Natural killer cell (primary cell): ENCODE measurements around the gene MACROD2. TPM values are rescaled to one million over a fixed set of nuclear protein-coding genes. Genes with fewer than 3 reads are reported as not detected.

ENCODE experiments used
- ATAC-seq, 3 donors: fragments of 150-1000 bp in 2 of 3; fragments of 200-7000 bp in 1 of 3; cut with Tn5 transposase; 1 replicate in 1 of 3; 2 replicates in 2 of 3; pipeline ENCODE4 v1.10.0; 2021; ENCODE audit warnings: mild to moderate bottlenecking in 2 of 3, moderate library complexity in 2 of 3
- DNase-seq, 2 donors: peaks; one replicate each; pipeline versions ENCODE4 v3.0.0 to v3.0.0-alpha.2; 2013 to 2021; ENCODE audit warnings: mixed read lengths in 1 of 2
- H3K27ac ChIP-seq: one replicate; pipeline ENCODE4 v1.5.1; 2013; ENCODE audit warnings: mild to moderate bottlenecking, low read length
- H3K27me3 ChIP-seq: one replicate; pipeline ENCODE4 v1.6.1; 2013; ENCODE audit warnings: low read length; ENCODE audit not compliant: control insufficient read depth, insufficient read depth
- H3K36me3 ChIP-seq: one replicate; pipeline ENCODE4 v1.6.1; 2013; ENCODE audit warnings: low read length; ENCODE audit not compliant: control insufficient read depth, insufficient read depth
- H3K4me1 ChIP-seq: one replicate; pipeline ENCODE4 v1.6.1; 2013; ENCODE audit warnings: low read length; ENCODE audit not compliant: control insufficient read depth, insufficient read depth
- H3K4me3 ChIP-seq: one replicate; pipeline ENCODE4 v1.5.1; 2013; ENCODE audit warnings: low read length
- H3K9me3 ChIP-seq: one replicate; pipeline ENCODE4 v1.6.1; 2013; ENCODE audit warnings: low read length; ENCODE audit not compliant: control insufficient read depth, insufficient read depth
- H3K27ac Mint-ChIP-seq, 2 donors: one replicate each; pipeline ENCODE4 v1.8.0; 2022; ENCODE audit warnings: mild to moderate bottlenecking in 2 of 2, mixed read lengths in 2 of 2, moderate library complexity in 1 of 2
- H3K27me3 Mint-ChIP-seq, 2 donors: one replicate each; pipeline ENCODE4 v1.8.0; 2022; ENCODE audit warnings: low read depth in 2 of 2, mixed read lengths in 2 of 2
- H3K36me3 Mint-ChIP-seq: one replicate; pipeline ENCODE4 v1.8.0; 2022; ENCODE audit warnings: mixed read lengths
- H3K4me1 Mint-ChIP-seq, 2 donors: one replicate each; pipeline ENCODE4 v1.8.0; 2022; ENCODE audit warnings: mixed read lengths in 2 of 2
- H3K4me3 Mint-ChIP-seq: one replicate; pipeline ENCODE4 v1.8.0; 2022; ENCODE audit warnings: mild to moderate bottlenecking, moderate library complexity, mixed read lengths
- H3K9me3 Mint-ChIP-seq, 2 donors: one replicate each; pipeline ENCODE4 v1.8.0; 2022; ENCODE audit warnings: mixed read lengths in 2 of 2
- CTCF ChIP-seq: fragments of 200-600 bp; IDR thresholded peaks from one replicate; pipeline ENCODE4 v1.8.0; 2022; ENCODE audit warnings: antibody characterized with exemption
- WGBS: methylation state at CpG from one replicate; pipeline ENCODE4 v1.1.7; 2013; ENCODE audit warnings: missing lambda C conversion rate; ENCODE audit not compliant: insufficient coverage; 5-methylcytosine and 5-hydroxymethylcytosine counted together
- intact Hi-C: fragments of 100-400 bp; cut with micrococcal nuclease; formaldehyde crosslinking; loops from one replicate; pipeline ENCODE4 v1.14.2; 2022
- total RNA-seq, 4 donors: library from RNA; stranded (reverse); fragments of 120-200 nt in 1 of 4; gene quantifications; one replicate each; pipeline versions ENCODE4 v1.2.3 to v1.2.4, GENCODE V29; 2013 to 2022

The MACROD2 gene
- total RNA-seq, 3 donors from 2014 or later (not counting 1 experiment from before 2014, with no cell fraction given) = 0.19 to 0.88 TPM; not detected in 1

- Histone ChIP-seq H3K9me3 (peaks cover 6% of the 10 kb centered on the region), H3K4me1 (no peaks in the 10 kb centered on the region), H3K36me3 (no peaks in the 10 kb centered on the region), H3K4me3 (no peak overlapping the region), H3K27me3 (no peaks in the 10 kb centered on the region), H3K27ac (no peak overlapping the region)
- no peak for TF ChIP-seq CTCF
- no CpG with 5 or more reads among the region's 1 CpG for WGBS
- no peaks in the 10 kb centered on the region for H3K27me3 Mint-ChIP-seq
- H3K9me3 Mint-ChIP-seq = peaks cover 8 to 13% of the 10 kb centered on the region in 2 donors
- peaks cover 5% of the 10 kb centered on the region for H3K36me3 Mint-ChIP-seq
- no peak overlapping the region for H3K4me3 Mint-ChIP-seq
- no peak overlapping the region for H3K27ac Mint-ChIP-seq
- DNase-seq = no peak
- H3K4me1 Mint-ChIP-seq = no peaks in the 10 kb centered on the region
- ATAC-seq = no peak
- intact Hi-C loops = no loop called here
Observed at GRCh38 chr20:14384416-14385175, 389.3 kb downstream of the MACROD2 start.

GRCh38 chr20:14385176-14385740, 389.9 kb downstream of the MACROD2 start:
- H3K4me1 Mint-ChIP-seq = no peaks in the 10 kb centered on the region
- H3K27ac Mint-ChIP-seq = no peak overlapping the region
- ATAC-seq (no peak), DNase-seq (no peak)
- H3K27me3 ChIP-seq = no peaks in the 10 kb centered on the region
- no peak for TF ChIP-seq CTCF
- H3K9me3 ChIP-seq = peaks cover 6% of the 10 kb centered on the region
- no peak overlapping the region for H3K4me3 Mint-ChIP-seq
- WGBS = no CpG with 5 or more reads among the region's 2 CpGs
- intact Hi-C loops = no loop called here
- H3K4me1 ChIP-seq = no peaks in the 10 kb centered on the region
- peaks cover 5% of the 10 kb centered on the region for H3K36me3 Mint-ChIP-seq
- H3K27me3 Mint-ChIP-seq = no peaks in the 10 kb centered on the region
- peaks cover 8 to 13% of the 10 kb centered on the region in 2 donors for H3K9me3 Mint-ChIP-seq
- no peak overlapping the region for H3K27ac ChIP-seq
- no peak overlapping the region for H3K4me3 ChIP-seq
- no peaks in the 10 kb centered on the region for H3K36me3 ChIP-seq

- Mint-ChIP-seq H3K27ac (no peak overlapping the region), H3K4me1 (no peaks in the 10 kb centered on the region), H3K9me3 (peaks cover 10 to 11% of the 10 kb centered on the region in 2 donors), H3K27me3 (no peaks in the 10 kb centered on the region), H3K4me3 (no peak overlapping the region), H3K36me3 (peaks cover 5% of the 10 kb centered on the region)
- Histone ChIP-seq H3K36me3 (no peaks in the 10 kb centered on the region), H3K4me1 (no peaks in the 10 kb centered on the region), H3K27ac (no peak overlapping the region), H3K27me3 (no peaks in the 10 kb centered on the region), H3K4me3 (no peak overlapping the region), H3K9me3 (peaks cover 6% of the 10 kb centered on the region)
- DNase-seq = no peak
- ATAC-seq = no peak
- intact Hi-C loops = no loop called here
- 93% methylated on average over 4 of the region's 4 CpGs for WGBS
- no peak for TF ChIP-seq CTCF
Observed at GRCh38 chr20:14386726-14387125, 391.4 kb downstream of the MACROD2 start.
